ENCODE data around the gene FAIM2. TPM values are rescaled to one million over a fixed set of nuclear protein-coding genes. Genes with fewer than 3 reads are reported as not detected.

The FAIM2 gene
- total RNA-seq, 1 experiment from 2014 or later: not detected

DNA sequence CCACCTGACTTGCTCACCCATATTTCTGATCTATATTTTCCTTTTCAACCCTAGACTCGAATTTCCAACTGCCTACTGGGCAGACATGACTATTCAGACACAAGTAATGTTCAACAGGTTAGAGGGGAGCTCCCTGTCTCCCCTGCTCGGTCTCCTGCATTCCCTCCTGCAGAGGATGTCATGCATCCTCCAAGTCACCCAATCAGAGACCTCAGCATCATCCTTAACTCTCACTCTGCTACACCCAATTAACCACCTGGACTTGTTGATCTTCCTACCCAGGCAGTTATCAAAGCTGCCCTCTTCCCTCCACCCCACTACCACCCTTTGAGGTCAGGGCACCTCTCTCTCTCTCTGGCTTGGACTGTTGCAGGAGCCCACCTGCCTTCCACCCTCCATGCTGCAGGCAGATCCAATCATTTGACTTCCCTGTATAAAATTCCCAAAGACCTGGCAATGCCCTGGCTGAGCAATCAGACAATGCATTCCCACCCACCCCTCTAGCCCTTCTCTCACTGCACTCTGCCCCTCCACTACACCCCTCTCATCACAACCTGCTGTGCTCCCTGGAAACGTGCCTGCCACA lies 10.9 kb downstream of the FAIM2 start:
- intact Hi-C loops (cut with micrococcal nuclease; ENCODE audit: unreplicated experiment): no loop called here
- Mint-ChIP-seq H3K4me1 (ENCODE audit: low read depth, unreplicated experiment) (peaks cover 15% of the 10 kb centered on the region), H3K36me3 (ENCODE audit: insufficient read depth, unreplicated experiment) (no peaks in the 10 kb centered on the region), H3K9me3 (ENCODE audit: low read depth, unreplicated experiment) (no peaks in the 10 kb centered on the region), H3K27me3 (ENCODE audit: unreplicated experiment) (peaks cover 14% of the 10 kb centered on the region), H3K4me3 (ENCODE audit: low read depth, unreplicated experiment) (no peak overlapping the region), H3K27ac (ENCODE audit: unreplicated experiment) (peak overlapping the region; percentile 24)
- CTCF ChIA-PET: no interaction called here
- DNase-seq: no peak
- TF ChIP-seq, protein P1, sequence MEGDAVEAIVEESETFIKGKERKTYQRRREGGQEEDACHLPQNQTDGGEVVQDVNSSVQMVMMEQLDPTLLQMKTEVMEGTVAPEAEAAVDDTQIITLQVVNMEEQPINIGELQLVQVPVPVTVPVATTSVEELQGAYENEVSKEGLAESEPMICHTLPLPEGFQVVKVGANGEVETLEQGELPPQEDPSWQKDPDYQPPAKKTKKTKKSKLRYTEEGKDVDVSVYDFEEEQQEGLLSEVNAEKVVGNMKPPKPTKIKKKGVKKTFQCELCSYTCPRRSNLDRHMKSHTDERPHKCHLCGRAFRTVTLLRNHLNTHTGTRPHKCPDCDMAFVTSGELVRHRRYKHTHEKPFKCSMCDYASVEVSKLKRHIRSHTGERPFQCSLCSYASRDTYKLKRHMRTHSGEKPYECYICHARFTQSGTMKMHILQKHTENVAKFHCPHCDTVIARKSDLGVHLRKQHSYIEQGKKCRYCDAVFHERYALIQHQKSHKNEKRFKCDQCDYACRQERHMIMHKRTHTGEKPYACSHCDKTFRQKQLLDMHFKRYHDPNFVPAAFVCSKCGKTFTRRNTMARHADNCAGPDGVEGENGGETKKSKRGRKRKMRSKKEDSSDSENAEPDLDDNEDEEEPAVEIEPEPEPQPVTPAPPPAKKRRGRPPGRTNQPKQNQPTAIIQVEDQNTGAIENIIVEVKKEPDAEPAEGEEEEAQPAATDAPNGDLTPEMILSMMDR (IDR thresholded peaks at IDR 0.05; ENCODE audit: unreplicated experiment): no peak
- BruUV-seq (replicated peaks): no TSS peak

DNA sequence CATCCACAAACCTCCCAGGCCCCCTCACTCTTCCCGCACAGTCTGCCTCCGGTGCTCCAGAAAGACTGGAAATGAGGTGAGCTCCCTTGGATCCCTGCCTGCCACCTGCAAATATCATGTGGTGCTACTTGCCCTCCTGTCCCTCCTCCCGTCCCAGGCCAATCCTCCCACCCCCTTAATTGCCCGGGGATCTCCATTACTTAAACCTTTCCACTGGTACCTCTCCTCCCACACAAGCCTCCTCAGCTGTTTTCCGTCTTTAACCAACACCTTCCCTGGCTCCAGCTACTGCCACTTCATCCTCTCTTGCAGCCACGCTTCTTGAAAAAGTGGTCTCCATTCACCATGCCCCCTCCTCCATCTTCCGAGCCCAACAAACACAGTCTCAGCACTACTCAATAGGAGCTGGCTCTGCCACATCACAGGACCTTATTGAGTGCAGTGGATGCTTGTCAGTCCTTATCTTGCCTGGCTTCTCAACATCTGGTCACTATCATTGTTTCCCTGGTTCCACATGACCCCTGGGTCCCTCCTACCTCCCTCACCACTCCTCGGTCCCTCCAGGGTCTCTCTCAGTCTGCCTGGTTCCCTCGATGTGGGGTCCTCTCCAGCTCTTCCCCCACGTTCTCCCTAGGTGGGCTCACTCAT lies 11.5 kb downstream of the FAIM2 start:
- Mint-ChIP-seq H3K27me3 (ENCODE audit: unreplicated experiment) (peaks cover 11% of the 10 kb centered on the region), H3K36me3 (ENCODE audit: insufficient read depth, unreplicated experiment) (no peaks in the 10 kb centered on the region), H3K4me1 (ENCODE audit: low read depth, unreplicated experiment) (peaks cover 15% of the 10 kb centered on the region), H3K27ac (ENCODE audit: unreplicated experiment) (no peak overlapping the region), H3K9me3 (ENCODE audit: low read depth, unreplicated experiment) (no peaks in the 10 kb centered on the region), H3K4me3 (ENCODE audit: low read depth, unreplicated experiment) (no peak overlapping the region)
- DNase-seq: no peak
- BruUV-seq (replicated peaks): no TSS peak
- TF ChIP-seq, protein P1 (IDR thresholded peaks at IDR 0.05; ENCODE audit: unreplicated experiment): no peak
- CTCF ChIA-PET: no interaction called here
- intact Hi-C loops (cut with micrococcal nuclease; ENCODE audit: unreplicated experiment): no loop called here

DNA sequence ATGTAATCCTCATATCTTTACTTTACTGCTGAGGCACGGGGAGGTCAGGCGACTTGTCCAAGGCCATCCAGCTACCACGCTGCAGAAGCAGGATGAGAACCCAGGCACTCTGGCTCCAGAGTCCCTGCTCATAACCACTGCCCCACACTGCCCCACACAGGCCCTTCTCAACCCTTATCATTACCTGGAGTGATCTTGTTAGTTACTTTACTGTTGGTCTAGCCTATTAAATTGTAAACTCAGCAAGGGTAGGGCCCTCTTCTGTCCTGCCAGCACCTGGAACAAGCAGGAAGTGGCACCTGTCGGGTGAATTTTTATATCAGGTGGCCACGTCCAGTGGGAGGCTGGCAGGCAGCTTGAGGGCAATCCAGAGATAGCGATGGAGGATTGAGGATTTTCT lies 12.2 kb downstream of the FAIM2 start:
- no peak overlapping the region for H3K27ac Mint-ChIP-seq (ENCODE audit: unreplicated experiment)
- no peaks in the 10 kb centered on the region for H3K9me3 Mint-ChIP-seq (ENCODE audit: low read depth, unreplicated experiment)
- no peaks in the 10 kb centered on the region for H3K36me3 Mint-ChIP-seq (ENCODE audit: insufficient read depth, unreplicated experiment)
- H3K27me3 Mint-ChIP-seq (ENCODE audit: unreplicated experiment): peaks cover 11% of the 10 kb centered on the region
- DNase-seq: no peak
- BruUV-seq (replicated peaks): no TSS peak
- CTCF ChIA-PET: no interaction called here
- TF ChIP-seq, protein P1 (IDR thresholded peaks at IDR 0.05; ENCODE audit: unreplicated experiment): no peak
- H3K4me1 Mint-ChIP-seq (ENCODE audit: low read depth, unreplicated experiment): peaks cover 15% of the 10 kb centered on the region
- no peak overlapping the region for H3K4me3 Mint-ChIP-seq (ENCODE audit: low read depth, unreplicated experiment)
- intact Hi-C loops (cut with micrococcal nuclease; ENCODE audit: unreplicated experiment): no loop called here

DNA sequence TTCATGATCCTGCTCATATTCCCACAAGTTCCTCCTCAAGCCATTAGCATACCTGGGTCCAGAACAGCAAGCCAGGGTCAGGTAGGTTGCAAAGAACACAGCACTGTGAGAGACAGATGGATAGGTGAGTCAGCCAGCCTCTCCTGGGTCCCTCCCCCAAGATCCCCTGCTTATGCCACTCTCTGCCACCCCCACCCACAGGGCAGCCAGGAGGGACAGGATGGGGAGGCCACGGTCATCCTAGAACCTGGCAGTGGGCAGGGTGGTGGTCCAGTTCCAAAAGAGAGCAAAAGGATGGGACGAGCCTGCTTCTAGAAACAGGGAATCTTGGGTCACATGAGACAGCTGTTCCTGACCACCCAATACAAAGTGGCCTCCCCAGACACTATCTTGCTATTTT lies 12.7 kb downstream of the FAIM2 start:
- TF ChIP-seq, protein P1 (IDR thresholded peaks at IDR 0.05; ENCODE audit: unreplicated experiment): no peak
- H3K4me1 Mint-ChIP-seq (ENCODE audit: low read depth, unreplicated experiment): peaks cover 15% of the 10 kb centered on the region
- BruUV-seq (replicated peaks): no TSS peak

More for the DNA sequence above, 12.7 kb downstream of the FAIM2 start:
- CTCF ChIA-PET: no interaction called here
- no peak overlapping the region for H3K4me3 Mint-ChIP-seq (ENCODE audit: low read depth, unreplicated experiment)
- no peak for DNase-seq
- no peak overlapping the region for H3K27ac Mint-ChIP-seq (ENCODE audit: unreplicated experiment)
- intact Hi-C loops (cut with micrococcal nuclease; ENCODE audit: unreplicated experiment): no loop called here
- H3K27me3 Mint-ChIP-seq (ENCODE audit: unreplicated experiment): peaks cover 11% of the 10 kb centered on the region
- H3K36me3 Mint-ChIP-seq (ENCODE audit: insufficient read depth, unreplicated experiment): no peaks in the 10 kb centered on the region
- H3K9me3 Mint-ChIP-seq (ENCODE audit: low read depth, unreplicated experiment): no peaks in the 10 kb centered on the region
